HCT116 (cell line): ENCODE data around the gene BYSL. TPM values are rescaled to one million over a fixed set of nuclear protein-coding genes. Genes with fewer than 3 reads are reported as not detected.
A peak's percentile ranks its signal among the peaks of the same experiment; 100 is the strongest.

ENCODE experiments used
- ATAC-seq: fragments of 200-7000 bp; cut with Tn5 transposase; 2 replicates; pipeline ENCODE4 v1.9.1; 2020; ENCODE audit warnings: mild to moderate bottlenecking, moderate library complexity
- BruUV-seq: library from RNA; stranded (reverse); fragments of 400-500 nt; replicated peaks from 2 replicates; lab custom pipeline; 2021; lab: Mats Ljungman, UMichigan
- CTCF ChIA-PET: fragments of 300-600 bp; sonication (Branson Sonifier 250); formaldehyde crosslinking; loops from one replicate; lab custom pipeline; 2021; ENCODE audit warnings: antibody characterized with exemption; lab: Charles Lee
- POLR2A ChIA-PET: fragments of 300-600, 350-600 bp; sonication (Branson Sonifier 250); formaldehyde crosslinking; loops from one replicate; lab custom pipeline; 2021; ENCODE audit warnings: antibody characterized with exemption; lab: Charles Lee
- RAD21 ChIA-PET, 2 experiments: fragments of 300-600 bp; sonication (Branson Sonifier 250); formaldehyde crosslinking; loops; one replicate each; lab custom pipeline; 2023; ENCODE audit warnings: low total read pairs in 2 of 2; ENCODE audit not compliant: uncharacterized antibody in 2 of 2, unreplicated experiment in 2 of 2, low non-redundant PET in 1 of 2; lab: Charles Lee
- DNase-seq: peaks from one replicate; pipeline ENCODE4 v3.0.0-alpha.2; 2010; ENCODE audit warnings: low read depth, low spot score
- H2AFZ ChIP-seq: fragments of 200-600 bp; shearing (Covaris generic), sonication (generic); 2 replicates; pipeline ENCODE4 v1.6.1; 2017; ENCODE audit warnings: low read depth, mixed run types, mixed read lengths, antibody characterized with exemption, low read length; ENCODE audit not compliant: poor library complexity, severe bottlenecking
- H3K27ac ChIP-seq: 2 replicates; pipeline ENCODE4 v1.5.1; 2012; ENCODE audit warnings: low read depth, low read length
- H3K27me3 ChIP-seq: fragments of 200-600 bp; sonication (generic); 2 replicates; pipeline ENCODE4 v1.6.1; 2016; ENCODE audit warnings: mixed run types, low read length, mixed read lengths; ENCODE audit not compliant: insufficient read depth
- H3K36me3 ChIP-seq, 2 experiments: fragments of 200-500 bp in 1 of 2; fragments of 200-600 bp in 1 of 2; sonication (Bioruptor generic) in 1 of 2; sonication (generic) in 1 of 2; 2 replicates each; pipeline versions ENCODE4 v1.5.1 to v1.6.1; 2014 to 2016; ENCODE audit warnings: low read length in 2 of 2, inconsistent platforms in 1 of 2, mixed read lengths in 1 of 2, mixed run types in 1 of 2; ENCODE audit not compliant: insufficient read depth in 2 of 2, control insufficient read depth in 1 of 2
- H3K4me1 ChIP-seq, 2 experiments: fragments of 200-600 bp in 1 of 2; sonication (generic) in 1 of 2; 2 replicates each; pipeline versions ENCODE4 v1.5.1 to v1.6.1; 2012 to 2017; ENCODE audit warnings: low read length in 2 of 2, inconsistent platforms in 1 of 2, mild to moderate bottlenecking in 1 of 2, mixed read lengths in 1 of 2, mixed run types in 1 of 2, moderate library complexity in 1 of 2; ENCODE audit not compliant: insufficient read depth in 2 of 2, control insufficient read depth in 1 of 2
- H3K4me2 ChIP-seq: fragments of 200-600 bp; sonication (generic); 2 replicates; pipeline ENCODE4 v1.6.1; 2017; ENCODE audit warnings: mixed run types, low read length, mixed read lengths
- H3K4me3 ChIP-seq, 2 experiments: fragments of 200-600 bp in 1 of 2; sonication (generic) in 1 of 2; replicated peaks in 1 of 2; 2 replicates each; pipeline ENCODE4 v1.5.1; 2011 to 2016; ENCODE audit warnings: low read length in 2 of 2, control low read depth in 1 of 2, low read depth in 1 of 2, mild to moderate bottlenecking in 1 of 2, mixed read lengths in 1 of 2, mixed run types in 1 of 2
- H3K79me2 ChIP-seq: fragments of 200-600 bp; sonication (generic); 2 replicates; pipeline ENCODE4 v1.6.1; 2017; ENCODE audit warnings: mild to moderate bottlenecking, mixed run types, low read length, moderate library complexity, mixed read lengths; ENCODE audit not compliant: insufficient read depth
- H3K9ac ChIP-seq: fragments of 200-600 bp; sonication (generic); 2 replicates; pipeline ENCODE4 v1.6.1; 2016; ENCODE audit warnings: low read length, mixed read lengths
- H3K9me2 ChIP-seq: fragments of 200-600 bp; sonication (generic), shearing (Covaris generic); 2 replicates; pipeline ENCODE4 v1.6.1; 2017; ENCODE audit warnings: mixed run types, mild to moderate bottlenecking, moderate library complexity; ENCODE audit not compliant: insufficient read depth
- H3K9me3 ChIP-seq, 2 experiments: fragments of 200-500 bp in 1 of 2; fragments of 200-600 bp in 1 of 2; sonication (Bioruptor generic) in 1 of 2; sonication (generic) in 1 of 2; 2 replicates each; pipeline ENCODE4 v1.6.1; 2014 to 2017; ENCODE audit warnings: low read length in 2 of 2, mixed read lengths in 2 of 2, inconsistent platforms in 1 of 2, low read depth in 1 of 2, mild to moderate bottlenecking in 1 of 2, mixed run types in 1 of 2, moderate library complexity in 1 of 2; ENCODE audit not compliant: control insufficient read depth in 1 of 2, insufficient read depth in 1 of 2
- H4K20me1 ChIP-seq: fragments of 200-600 bp; sonication (generic), shearing (Covaris generic); 2 replicates; pipeline ENCODE4 v1.6.1; 2017; ENCODE audit warnings: mixed run types, mild to moderate bottlenecking, moderate library complexity; ENCODE audit not compliant: insufficient read depth
- EGR1 ChIP-seq: IDR thresholded peaks from 2 replicates; pipeline ENCODE4 v1.6.1; 2012; ENCODE audit warnings: low read depth
- ELF1 ChIP-seq: IDR thresholded peaks from 2 replicates; pipeline ENCODE4 v1.6.1; 2012; ENCODE audit warnings: low read depth, borderline replicate concordance
- EZH2 ChIP-seq: fragments of 200-600 bp; sonication (generic); IDR thresholded peaks from 2 replicates; pipeline ENCODE4 v1.6.1; 2017; ENCODE audit warnings: antibody characterized with exemption, mixed run types
- FOSL1 ChIP-seq: IDR thresholded peaks from 2 replicates; pipeline ENCODE4 v1.6.1; 2012; ENCODE audit warnings: low read depth
- JUND ChIP-seq: IDR thresholded peaks from 2 replicates; pipeline ENCODE4 v1.6.1; 2012
- POLR2AphosphoS5 ChIP-seq: IDR thresholded peaks from 2 replicates; pipeline ENCODE4 v1.6.1; 2011; ENCODE audit warnings: mild to moderate bottlenecking, low read depth, low read length, moderate library complexity
- RAD21 ChIP-seq: IDR thresholded peaks from 2 replicates; pipeline ENCODE4 v1.6.1; 2012; ENCODE audit warnings: low read depth, mild to moderate bottlenecking
- ZFX ChIP-seq: fragments of 450-650 bp; IDR thresholded peaks from 2 replicates; pipeline ENCODE4 v1.6.1; 2017
- ZNF274 ChIP-seq: fragments of 200-500 bp; sonication (Bioruptor generic); IDR thresholded peaks from 2 replicates; pipeline ENCODE4 v1.6.1; 2014; ENCODE audit warnings: mild to moderate bottlenecking, low read depth, low read length, inconsistent platforms
- intact Hi-C: fragments of 100-400 bp; cut with micrococcal nuclease; formaldehyde crosslinking; loops from 2 replicates; pipeline ENCODE4 v1.10.0; 2022
- total RNA-seq: library from RNA; stranded (reverse); gene quantifications from one replicate; pipeline ENCODE4 v1.2.1, GENCODE V29; 2021; ENCODE audit not compliant: unreplicated experiment

BYSL gene
- total RNA-seq, 1 experiment from 2014 or later, result 55.7 TPM

GRCh38 chr6:41935685-41936072, 14.4 kb downstream of the BYSL start:
- Histone ChIP-seq H3K79me2 (peaks cover 5% of the 10 kb centered on the region; the same call in 1 of the 2 replicates), H2AFZ (no peak overlapping the region), H3K4me1 (peaks cover 6 to 25% of the 10 kb centered on the region in 2 experiments; a peak in 3 of 4 replicates), H4K20me1 (no peaks in the 10 kb centered on the region), H3K27me3 (no peaks in the 10 kb centered on the region), H3K36me3 (peaks cover 26 to 34% of the 10 kb centered on the region in 2 experiments; a peak in 3 of 4 replicates), H3K4me3 (no peak overlapping the region), H3K9me3 (no peaks in the 10 kb centered on the region), H3K9me2 (no peaks in the 10 kb centered on the region), H3K27ac (peak overlapping the region; percentile 24; the same call in 1 of the 2 replicates), H3K9ac (no peak overlapping the region), H3K4me2 (no peak overlapping the region)
- no TSS peak for BruUV-seq
- TF ChIP-seq RAD21 (no peak), ZFX (no peak), ZNF274 (no peak), ELF1 (no peak), JUND (no peak), FOSL1 (no peak), EZH2 (no peak), POLR2AphosphoS5 (no peak; the same call in 1 of the 2 replicates), EGR1 (no peak)
- ATAC-seq (peak; percentile 8; the same call in 1 of the 2 replicates), DNase-seq (no peak)
- RAD21 ChIA-PET, result no interaction called here
- POLR2A ChIA-PET, result interaction anchor here (0.7 kb wide), 1 partner anchor 15 kb away, joined by 3 read pairs; the partner anchor contains the start of genes BYSL and MED20
- intact Hi-C loops, result loop anchor here (1.0 to 5.0 kb wide), 3 partner anchors 89 to 148 kb away; partner anchors contain the start of gene TOMM6
- CTCF ChIA-PET, result interaction anchor here (1.0 to 5.7 kb wide), 3 partner anchors 9 to 109 kb away, joined by 4 to 25 read pairs (median 7); partner anchors contain the start of genes BYSL and MED20
